KMS-11 (cell line): ENCODE data around the gene RPA3.

Experiments used
- H2AFZ ChIP-seq: fragments of 200-600 bp; sonication (generic); 2 replicates; pipeline ENCODE4 v1.6.1; 2016; ENCODE audit warnings: antibody characterized with exemption, mixed run types, low read depth
- H3K27ac ChIP-seq: fragments of 200-600 bp; sonication (generic); 2 replicates; pipeline ENCODE4 v1.6.1; 2016; ENCODE audit warnings: mild to moderate bottlenecking, mixed run types
- H3K27me3 ChIP-seq: fragments of 200-600 bp; sonication (generic); 2 replicates; pipeline ENCODE4 v1.6.1; 2017; ENCODE audit warnings: mild to moderate bottlenecking, low read depth, mixed run types, moderate library complexity; ENCODE audit not compliant: insufficient read depth
- H3K36me3 ChIP-seq: fragments of 200-600 bp; sonication (generic); 2 replicates; pipeline ENCODE4 v1.6.1; 2017; ENCODE audit warnings: mild to moderate bottlenecking, mixed run types; ENCODE audit not compliant: insufficient read depth
- H3K4me1 ChIP-seq: fragments of 200-600 bp; sonication (generic); 2 replicates; pipeline ENCODE4 v1.6.1; 2016; ENCODE audit warnings: mild to moderate bottlenecking, low read depth, mixed run types; ENCODE audit not compliant: poor library complexity, severe bottlenecking
- H3K4me2 ChIP-seq: fragments of 200-600 bp; sonication (generic); 2 replicates; pipeline ENCODE4 v1.7.0; 2016; ENCODE audit warnings: mild to moderate bottlenecking, mixed run types
- H3K4me3 ChIP-seq: fragments of 200-600 bp; sonication (generic); IDR thresholded peaks from 2 replicates; pipeline ENCODE4 v1.6.1; 2017; ENCODE audit warnings: low read depth, low read length, mixed read lengths; ENCODE audit not compliant: insufficient read depth
- H3K79me2 ChIP-seq: fragments of 200-600 bp; sonication (generic); 2 replicates; pipeline ENCODE4 v1.6.1; 2016; ENCODE audit warnings: low read depth, mixed run types; ENCODE audit not compliant: insufficient read depth
- H3K9ac ChIP-seq: fragments of 200-600 bp; sonication (generic); 2 replicates; pipeline ENCODE4 v1.6.1; 2016; ENCODE audit warnings: mild to moderate bottlenecking, mixed run types
- H4K20me1 ChIP-seq: fragments of 200-600 bp; sonication (generic); 2 replicates; pipeline ENCODE4 v1.6.1; 2016; ENCODE audit warnings: mild to moderate bottlenecking, mixed run types; ENCODE audit not compliant: insufficient read depth
- TF ChIP-seq, protein P1 (sequence below): fragments of 200-600 bp; sonication (generic); conservative IDR thresholded peaks from 2 replicates; pipeline ENCODE4 v1.6.1; 2017; ENCODE audit warnings: low read depth, mild to moderate bottlenecking, antibody characterized with exemption, low read length, moderate library complexity, mixed read lengths

Gene RPA3

DNA sequence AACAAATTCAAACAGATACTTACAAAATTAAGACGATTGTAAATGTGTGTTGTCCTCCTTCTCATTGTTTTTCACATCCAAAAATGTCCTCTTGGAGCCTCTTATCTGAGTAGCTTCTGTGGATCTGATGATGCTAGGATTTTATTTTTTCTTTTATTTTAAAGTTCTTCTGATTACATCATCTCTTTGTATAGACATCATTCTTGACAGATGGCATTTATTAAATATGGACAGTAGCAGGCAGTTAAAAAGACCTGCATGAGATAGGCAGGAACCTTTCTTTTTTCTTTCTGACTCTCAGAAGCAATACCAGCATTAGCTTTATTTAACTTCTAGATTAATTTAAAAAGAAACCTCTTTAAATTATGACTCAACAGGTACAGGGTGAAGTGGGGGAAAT is at the start of gene RPA3:
Gene RPA3 (minus strand): TSS at position 116 of the 400 bp plus-strand sequence. CDS start 78,189 bp downstream, outside the sequence.
- peak within 1 kb of the TSS; percentile 93 for H3K4me2 ChIP-seq
- H3K27ac ChIP-seq = peak within 1 kb of the TSS; percentile 95
- peak within 1 kb of the TSS; percentile 77 for H3K9ac ChIP-seq
- H3K4me1 ChIP-seq = peaks cover 62% of the 10 kb centered on the region
- TF ChIP-seq, protein P1, sequence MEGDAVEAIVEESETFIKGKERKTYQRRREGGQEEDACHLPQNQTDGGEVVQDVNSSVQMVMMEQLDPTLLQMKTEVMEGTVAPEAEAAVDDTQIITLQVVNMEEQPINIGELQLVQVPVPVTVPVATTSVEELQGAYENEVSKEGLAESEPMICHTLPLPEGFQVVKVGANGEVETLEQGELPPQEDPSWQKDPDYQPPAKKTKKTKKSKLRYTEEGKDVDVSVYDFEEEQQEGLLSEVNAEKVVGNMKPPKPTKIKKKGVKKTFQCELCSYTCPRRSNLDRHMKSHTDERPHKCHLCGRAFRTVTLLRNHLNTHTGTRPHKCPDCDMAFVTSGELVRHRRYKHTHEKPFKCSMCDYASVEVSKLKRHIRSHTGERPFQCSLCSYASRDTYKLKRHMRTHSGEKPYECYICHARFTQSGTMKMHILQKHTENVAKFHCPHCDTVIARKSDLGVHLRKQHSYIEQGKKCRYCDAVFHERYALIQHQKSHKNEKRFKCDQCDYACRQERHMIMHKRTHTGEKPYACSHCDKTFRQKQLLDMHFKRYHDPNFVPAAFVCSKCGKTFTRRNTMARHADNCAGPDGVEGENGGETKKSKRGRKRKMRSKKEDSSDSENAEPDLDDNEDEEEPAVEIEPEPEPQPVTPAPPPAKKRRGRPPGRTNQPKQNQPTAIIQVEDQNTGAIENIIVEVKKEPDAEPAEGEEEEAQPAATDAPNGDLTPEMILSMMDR = no peak
- H3K36me3 ChIP-seq = no peaks in the 10 kb centered on the region
- H3K79me2 ChIP-seq = no peaks in the 10 kb centered on the region
- no peak within 1 kb of the TSS for H3K4me3 ChIP-seq
- H2AFZ ChIP-seq = peak within 1 kb of the TSS; percentile 45
- H3K27me3 ChIP-seq = no peaks in the 10 kb centered on the region
- no peaks in the 10 kb centered on the region for H4K20me1 ChIP-seq

DNA sequence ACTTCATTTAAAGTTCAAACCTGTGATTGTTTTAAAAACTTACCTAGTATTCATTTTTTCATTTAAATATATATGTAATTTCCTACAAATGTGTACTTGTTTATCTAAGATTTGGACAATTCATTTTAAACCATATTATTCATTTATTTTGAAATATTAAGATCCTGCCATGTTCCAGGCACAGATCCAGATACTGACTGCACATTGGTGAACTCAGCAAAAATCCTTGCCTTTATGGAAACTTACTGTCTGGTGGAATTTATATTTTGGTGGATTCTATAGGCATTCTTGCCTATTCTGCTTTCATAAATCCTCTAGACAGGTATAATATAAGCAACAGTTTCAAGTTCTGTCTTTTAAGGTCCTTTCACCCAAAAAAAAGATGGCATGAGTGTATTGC is 48.3 kb upstream of the RPA3 start:
- Histone ChIP-seq H3K36me3 (no peaks in the 10 kb centered on the region), H2AFZ (no peak overlapping the region), H3K27ac (no peak overlapping the region), H3K27me3 (no peaks in the 10 kb centered on the region), H3K4me3 (no peak overlapping the region), H3K4me1 (peaks cover 25% of the 10 kb centered on the region), H3K9ac (no peak overlapping the region), H3K4me2 (no peak overlapping the region), H4K20me1 (no peaks in the 10 kb centered on the region), H3K79me2 (no peaks in the 10 kb centered on the region)
- TF ChIP-seq, protein P1 = no peak

DNA sequence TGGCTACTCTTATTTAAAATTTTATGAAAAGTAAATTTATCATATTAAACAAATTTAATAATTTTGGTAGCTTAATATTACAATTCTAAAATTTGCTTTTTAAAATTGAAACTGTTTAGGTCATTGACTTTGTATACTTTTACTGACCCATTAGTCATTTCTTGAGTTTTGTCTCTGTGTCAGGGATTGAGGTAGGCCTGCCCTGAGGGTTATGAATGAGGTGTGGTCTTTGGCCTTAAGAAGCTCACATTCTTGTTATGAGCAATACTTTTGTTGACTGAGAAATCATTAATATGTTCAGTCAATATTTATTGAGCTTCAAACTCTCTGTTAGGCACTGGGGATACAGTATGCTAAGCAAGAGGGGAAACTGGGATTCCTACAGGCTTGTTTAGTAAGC is 47.0 kb upstream of the RPA3 start:
- H3K4me2 ChIP-seq = no peak overlapping the region
- H2AFZ ChIP-seq = no peak overlapping the region
- no peaks in the 10 kb centered on the region for H3K36me3 ChIP-seq
- no peak overlapping the region for H3K27ac ChIP-seq
- no peaks in the 10 kb centered on the region for H4K20me1 ChIP-seq
- TF ChIP-seq, protein P1 = no peak
- H3K4me1 ChIP-seq = peaks cover 38% of the 10 kb centered on the region
- H3K4me3 ChIP-seq = no peak overlapping the region
- H3K9ac ChIP-seq = no peak overlapping the region
- H3K27me3 ChIP-seq = no peaks in the 10 kb centered on the region
- H3K79me2 ChIP-seq = no peaks in the 10 kb centered on the region

DNA sequence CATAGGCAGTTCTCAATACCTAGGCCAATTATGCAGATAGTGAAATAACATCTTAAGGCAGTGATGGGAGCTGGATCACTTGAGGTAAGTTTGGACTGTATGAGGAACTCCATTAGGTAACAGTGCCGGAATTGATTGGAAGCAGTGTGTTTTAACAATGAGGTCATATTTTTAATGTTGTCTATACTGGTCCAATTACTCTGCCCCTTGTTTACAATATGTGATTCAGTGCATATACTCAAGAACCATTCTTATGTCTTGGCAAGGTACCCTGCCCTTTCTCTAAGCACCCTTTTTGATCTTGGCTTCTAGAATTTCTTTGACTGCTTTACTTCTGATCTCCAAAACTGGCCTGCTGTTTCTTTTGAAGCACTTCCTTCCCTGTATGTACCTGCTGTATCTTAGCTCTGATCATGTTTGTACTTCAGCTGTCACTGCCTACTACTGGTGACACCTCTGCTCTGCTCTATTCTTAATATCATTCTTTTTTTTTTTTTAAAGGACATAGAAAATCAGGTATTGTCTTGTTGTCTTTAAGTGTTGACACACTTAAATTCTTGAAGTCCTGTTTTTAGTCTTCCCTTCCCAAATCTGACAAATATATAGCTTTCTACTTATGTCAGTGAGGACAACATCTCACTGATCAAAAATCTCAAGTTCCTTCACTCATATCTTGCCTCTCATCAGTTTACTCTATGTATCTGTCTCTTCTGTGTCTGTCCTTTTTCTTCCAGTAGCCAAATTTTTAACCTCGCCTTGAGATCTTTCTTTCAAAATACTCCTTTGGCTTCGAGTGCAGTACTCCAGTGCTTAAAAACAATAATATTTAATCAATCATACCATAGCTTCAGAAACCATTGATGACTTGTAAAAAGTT is 46.4 kb upstream of the RPA3 start:
- no peaks in the 10 kb centered on the region for H4K20me1 ChIP-seq
- no peaks in the 10 kb centered on the region for H3K27me3 ChIP-seq
- H3K79me2 ChIP-seq = no peaks in the 10 kb centered on the region
- H3K27ac ChIP-seq = no peak overlapping the region
- TF ChIP-seq, protein P1 = no peak
- no peaks in the 10 kb centered on the region for H3K36me3 ChIP-seq
- peaks cover 39% of the 10 kb centered on the region for H3K4me1 ChIP-seq
- no peak overlapping the region for H3K4me3 ChIP-seq
- H3K4me2 ChIP-seq = no peak overlapping the region
- no peak overlapping the region for H2AFZ ChIP-seq
- no peak overlapping the region for H3K9ac ChIP-seq
